ENCODE data around the gene PPM1D.
"Not testable (repeated sequence)": the region's sequence is repeated elsewhere in the genome, so short reads cannot be mapped to it uniquely, and the experiment has no call there.

DNA sequence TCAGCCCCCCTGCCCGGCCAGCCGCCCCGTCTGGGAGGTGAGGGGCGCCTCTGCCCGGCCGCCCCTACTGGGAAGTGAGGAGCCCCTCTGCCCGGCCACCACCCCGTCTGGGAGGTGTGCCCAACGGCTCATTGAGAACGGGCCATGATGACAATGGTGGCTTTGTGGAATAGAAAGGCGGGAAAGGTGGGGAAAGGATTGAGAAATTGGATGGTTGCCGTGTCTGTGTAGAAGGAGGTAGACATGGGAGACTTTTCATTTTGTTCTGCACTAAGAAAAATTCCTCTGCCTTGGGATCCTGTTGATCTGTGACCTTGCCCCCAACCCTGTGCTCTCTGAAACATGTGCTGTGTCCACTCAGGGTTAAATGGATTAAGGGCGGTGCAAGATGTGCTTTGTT lies 47.7 kb upstream of the PPM1D start:
- TF ChIP-seq, protein P1, sequence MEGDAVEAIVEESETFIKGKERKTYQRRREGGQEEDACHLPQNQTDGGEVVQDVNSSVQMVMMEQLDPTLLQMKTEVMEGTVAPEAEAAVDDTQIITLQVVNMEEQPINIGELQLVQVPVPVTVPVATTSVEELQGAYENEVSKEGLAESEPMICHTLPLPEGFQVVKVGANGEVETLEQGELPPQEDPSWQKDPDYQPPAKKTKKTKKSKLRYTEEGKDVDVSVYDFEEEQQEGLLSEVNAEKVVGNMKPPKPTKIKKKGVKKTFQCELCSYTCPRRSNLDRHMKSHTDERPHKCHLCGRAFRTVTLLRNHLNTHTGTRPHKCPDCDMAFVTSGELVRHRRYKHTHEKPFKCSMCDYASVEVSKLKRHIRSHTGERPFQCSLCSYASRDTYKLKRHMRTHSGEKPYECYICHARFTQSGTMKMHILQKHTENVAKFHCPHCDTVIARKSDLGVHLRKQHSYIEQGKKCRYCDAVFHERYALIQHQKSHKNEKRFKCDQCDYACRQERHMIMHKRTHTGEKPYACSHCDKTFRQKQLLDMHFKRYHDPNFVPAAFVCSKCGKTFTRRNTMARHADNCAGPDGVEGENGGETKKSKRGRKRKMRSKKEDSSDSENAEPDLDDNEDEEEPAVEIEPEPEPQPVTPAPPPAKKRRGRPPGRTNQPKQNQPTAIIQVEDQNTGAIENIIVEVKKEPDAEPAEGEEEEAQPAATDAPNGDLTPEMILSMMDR (IDR thresholded peaks at IDR 0.05): not testable (repeated sequence)
- TF ChIP-seq POLR2A (IDR thresholded peaks at IDR 0.05): not testable (repeated sequence)
